ENCODE measurements around the gene ZGPAT.
"Not testable (repeated sequence)": the region's sequence is repeated elsewhere in the genome, so short reads cannot be mapped to it uniquely, and the experiment has no call there.

ZGPAT gene

GRCh38 chr20:63766695-63767426, 59.0 kb downstream of the ZGPAT start:
- no peak for DNase-seq

DNA sequence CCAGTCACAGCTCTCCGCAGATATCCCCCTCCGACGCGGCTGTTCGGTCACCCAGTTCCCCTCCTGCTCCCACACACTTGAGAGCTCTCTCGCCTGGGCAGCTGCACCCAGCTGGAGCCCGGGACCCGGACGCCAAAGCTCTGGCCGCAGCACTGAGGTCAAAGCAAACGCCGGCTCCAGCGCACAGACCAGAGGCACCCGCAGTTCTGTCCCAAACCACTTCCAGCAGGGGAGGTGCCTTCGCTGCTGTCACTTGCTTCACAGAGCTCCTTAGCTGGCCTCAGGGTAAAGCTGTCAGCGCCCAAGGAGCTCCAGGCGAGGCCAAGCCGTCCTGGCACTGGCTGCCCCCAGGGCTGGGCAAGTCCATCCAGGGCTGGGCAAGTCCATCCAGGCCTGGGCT, 59.6 kb downstream of the ZGPAT start:
- no peak for DNase-seq

DNA sequence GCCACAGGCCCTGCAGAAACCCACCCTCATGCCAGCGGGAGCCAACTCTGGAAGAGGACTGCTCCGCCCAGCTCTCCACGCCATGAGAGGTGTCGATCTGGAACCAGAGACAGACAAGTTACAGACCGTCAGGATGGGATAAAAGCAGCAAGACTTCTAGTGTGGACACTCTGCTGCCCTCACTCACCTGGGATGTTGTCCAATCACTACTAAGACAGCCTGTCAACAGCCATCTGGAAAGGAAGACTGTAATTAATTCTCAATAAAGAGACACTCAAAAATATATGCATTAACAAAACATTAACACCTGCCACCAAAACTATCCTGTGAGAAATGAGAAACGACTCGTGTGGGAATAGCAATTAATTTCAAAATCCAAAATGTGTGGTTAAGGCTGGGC, 60.0 kb downstream of the ZGPAT start:
- no peak for DNase-seq

DNA sequence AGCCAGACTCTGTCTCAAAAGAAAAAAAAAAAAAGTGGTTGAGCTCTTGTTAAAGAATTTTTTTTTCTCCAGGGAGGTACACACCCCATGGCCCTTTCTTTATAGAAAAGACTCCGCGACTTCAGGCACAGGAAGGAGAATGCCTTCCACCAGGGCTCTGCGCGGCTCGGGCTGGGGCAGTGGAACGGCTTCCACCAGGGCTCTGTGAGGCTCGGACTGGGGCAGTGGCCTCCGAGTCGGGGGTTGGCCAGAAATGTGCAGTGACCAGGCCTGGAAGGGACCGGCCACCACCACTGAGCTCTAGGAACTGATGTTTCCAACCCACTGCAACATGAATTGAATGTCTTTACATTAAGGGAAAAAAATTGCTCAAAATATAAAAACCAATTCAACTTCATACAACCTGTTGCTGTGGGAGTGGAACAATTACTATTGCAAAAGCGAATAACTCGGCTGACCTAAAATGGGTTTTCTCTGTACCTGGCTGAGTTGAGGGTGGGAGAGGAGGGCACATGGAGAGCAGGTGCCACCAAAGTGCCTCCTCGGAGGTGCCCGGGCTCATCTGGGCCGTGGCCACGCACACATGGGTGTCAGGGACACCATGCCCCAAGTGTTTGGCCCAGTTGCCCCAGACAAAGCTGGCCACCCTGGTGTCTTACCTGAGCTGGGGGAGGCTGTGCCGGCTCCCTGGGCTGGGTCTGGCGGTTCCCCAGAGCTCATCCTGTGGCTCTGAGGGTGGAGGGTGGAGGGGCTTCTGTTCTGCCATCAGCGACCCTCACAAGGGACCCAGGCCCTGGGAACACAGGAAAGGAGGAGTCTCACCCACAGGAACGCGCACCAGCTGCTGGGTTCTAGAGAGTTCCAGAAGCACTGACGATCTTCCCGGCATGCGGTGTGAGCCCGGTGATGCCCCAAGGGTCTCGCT, 61.0 kb downstream of the ZGPAT start:
- no peak for DNase-seq

DNA sequence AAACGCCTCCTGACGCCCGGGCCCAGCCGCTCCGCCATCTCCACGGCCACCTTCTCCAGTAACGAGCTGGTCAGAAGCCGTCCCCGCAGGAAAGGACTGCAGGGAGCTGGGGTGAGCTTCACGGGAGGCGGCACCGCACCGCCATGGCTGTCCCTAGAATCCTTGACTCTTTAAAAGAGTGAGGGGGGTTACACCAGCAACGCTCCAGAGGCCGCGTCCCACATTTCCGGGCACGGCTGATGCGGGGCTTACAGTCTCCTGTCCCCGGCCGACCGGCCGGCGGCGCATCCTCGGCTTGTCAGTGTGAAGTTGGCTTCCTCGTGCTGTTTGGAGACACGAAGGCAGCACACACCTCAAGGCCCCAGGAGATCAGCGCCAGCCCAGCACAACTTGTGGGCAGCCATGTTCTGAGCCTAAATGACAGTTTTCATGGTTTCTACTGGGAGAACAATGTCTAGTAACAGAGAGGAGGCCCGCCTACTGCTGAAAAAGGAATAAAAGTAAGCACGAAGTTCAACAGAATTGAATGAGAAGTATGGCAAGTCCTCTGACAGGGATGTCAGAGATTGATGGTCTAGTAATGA, 62.1 kb downstream of the ZGPAT start:
- no peak for DNase-seq

DNA sequence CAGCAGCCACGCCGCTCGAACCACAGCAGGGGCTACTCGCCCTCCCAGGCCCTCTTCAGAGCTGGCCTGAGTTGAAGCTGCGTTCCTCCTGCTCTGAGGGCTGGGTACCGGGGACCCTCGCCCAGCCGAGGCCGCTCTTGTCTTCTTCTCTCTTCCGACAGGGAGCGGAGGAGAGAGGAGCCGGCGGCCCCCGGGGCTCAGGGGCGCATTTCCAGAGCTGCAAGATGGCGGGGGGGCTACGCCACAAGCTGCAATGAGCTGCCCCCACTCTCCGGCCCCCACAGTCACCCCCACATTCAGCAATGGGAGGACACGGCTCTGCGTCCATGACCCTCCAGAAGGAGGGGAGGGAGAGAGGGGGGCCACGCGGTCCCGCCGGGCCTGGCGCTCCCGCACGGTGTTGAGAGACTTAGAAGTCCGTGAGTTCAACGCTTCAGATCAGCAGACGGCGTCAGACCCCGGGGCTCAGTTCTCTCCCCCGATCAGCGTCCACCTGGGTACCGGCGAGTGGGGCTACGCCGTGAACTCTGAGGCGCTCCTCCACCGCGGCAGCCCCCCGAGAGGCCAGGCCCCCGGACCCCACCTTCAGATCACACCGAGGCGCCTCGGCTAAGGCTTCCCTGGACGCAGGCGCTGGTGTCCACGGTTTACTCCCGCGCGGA, 63.3 kb downstream of the ZGPAT start:
- DNase-seq = no peak

- no peak for DNase-seq
Measured at GRCh38 chr20:63772781-63773518, 65.1 kb downstream of the ZGPAT start.

GRCh38 chr20:63773571-63774241, 65.9 kb downstream of the ZGPAT start:
- no peak for DNase-seq

- DNase-seq = no peak
Measured at GRCh38 chr20:63774306-63774705, 66.5 kb downstream of the ZGPAT start.

DNA sequence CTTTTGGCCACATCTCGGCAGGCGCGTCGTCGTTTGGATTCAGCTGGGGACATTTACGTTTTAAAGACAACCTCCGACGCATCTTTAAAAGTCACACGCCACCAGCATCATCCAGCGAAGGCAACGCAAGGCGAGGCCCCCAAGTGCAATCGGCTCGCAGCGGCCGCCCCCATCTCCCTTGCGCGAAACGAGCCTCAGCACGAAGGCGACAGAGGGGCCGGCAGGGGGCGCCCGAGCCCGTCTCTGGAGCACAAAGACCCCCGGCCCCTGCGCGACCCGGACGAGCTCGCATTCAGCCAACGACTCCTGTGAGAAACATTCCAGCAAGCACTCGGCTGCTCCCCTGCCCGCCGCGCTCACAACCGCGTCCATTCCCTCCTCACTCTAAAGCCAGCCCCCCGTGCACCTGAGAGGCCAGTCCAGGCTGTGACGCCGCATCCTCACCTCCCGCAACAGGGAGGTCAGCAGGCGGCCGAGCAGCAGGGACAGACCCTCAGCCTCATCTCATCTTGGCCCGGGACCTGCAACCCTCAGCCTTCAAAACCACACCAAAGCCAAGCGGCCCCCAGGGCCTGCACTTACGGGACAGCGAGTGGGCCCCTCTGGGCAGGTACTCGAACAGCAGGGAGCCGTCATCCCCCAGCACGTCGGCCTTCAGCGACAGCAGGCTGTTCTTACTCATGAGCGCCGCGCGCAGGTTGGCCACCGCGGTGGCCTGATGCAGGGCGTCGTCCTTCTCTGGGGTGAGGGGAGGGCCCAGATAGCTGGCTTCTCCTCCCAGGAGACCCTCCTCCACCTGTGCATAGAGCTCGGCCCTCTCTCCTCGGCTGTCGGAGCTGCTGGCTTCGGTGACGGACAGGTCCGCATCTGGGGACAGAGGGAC, 67.5 kb downstream of the ZGPAT start:
- DNase-seq = peak; percentile 40

- not testable (repeated sequence) for DNase-seq
Measured at GRCh38 chr20:63776875-63777274, 69.0 kb downstream of the ZGPAT start.

- DNase-seq = no peak
Measured at GRCh38 chr20:63777614-63778013, 69.8 kb downstream of the ZGPAT start.

DNA sequence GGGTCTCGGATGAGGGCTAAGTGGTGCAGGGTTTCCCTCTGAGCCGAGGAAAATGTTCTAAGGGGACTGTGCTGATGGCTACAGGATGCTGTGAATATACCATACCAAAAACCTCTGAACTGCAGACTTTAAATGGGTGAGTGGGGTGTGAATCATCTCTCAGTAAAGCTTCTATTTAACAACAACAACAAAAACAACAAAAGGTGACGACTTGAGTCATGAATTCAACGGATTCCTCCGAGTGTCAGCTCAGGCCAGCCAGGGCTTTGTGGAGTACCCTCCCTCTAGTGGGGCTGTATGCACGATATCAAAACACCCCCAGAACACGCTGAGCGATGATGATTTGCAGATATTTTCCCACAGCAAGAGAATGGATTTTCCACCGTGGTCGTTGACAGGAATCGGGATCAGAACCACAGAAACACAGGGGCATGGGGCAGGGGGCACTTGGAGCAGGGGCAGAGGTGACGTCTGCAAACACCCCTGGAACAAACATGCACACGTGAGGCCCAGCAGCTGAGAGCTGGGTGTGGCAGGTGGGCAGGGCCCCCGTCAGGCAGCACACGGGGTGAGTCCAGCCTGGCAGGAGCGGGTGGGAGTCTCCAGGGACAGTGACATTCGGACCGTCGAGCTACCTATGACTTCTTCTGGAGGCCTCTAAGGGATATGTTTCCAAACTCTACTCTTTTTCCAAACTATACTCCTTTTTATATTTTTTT, 70.4 kb downstream of the ZGPAT start:
- DNase-seq = no peak

- DNase-seq = no peak
Measured at GRCh38 chr20:63778857-63779256, 71.0 kb downstream of the ZGPAT start.

DNA sequence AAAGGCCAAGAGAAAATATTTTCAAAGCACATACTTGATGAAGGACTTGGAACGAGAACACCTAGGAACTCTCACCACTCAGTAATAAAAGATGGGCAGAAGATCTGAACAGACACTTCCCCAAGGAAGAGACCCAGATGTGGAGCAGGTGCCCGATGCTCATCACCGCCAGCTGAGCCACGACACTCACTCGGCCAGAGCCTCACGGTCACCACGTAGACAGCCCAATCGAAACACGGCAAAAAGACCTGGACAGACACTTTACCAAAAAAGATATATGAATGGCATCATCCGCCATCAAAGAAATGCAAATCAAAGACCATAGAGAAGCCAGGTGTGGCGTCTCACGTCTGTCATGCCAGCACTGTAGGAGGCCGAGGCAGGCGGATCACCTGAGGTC, 73.3 kb downstream of the ZGPAT start:
- DNase-seq = no peak

DNA sequence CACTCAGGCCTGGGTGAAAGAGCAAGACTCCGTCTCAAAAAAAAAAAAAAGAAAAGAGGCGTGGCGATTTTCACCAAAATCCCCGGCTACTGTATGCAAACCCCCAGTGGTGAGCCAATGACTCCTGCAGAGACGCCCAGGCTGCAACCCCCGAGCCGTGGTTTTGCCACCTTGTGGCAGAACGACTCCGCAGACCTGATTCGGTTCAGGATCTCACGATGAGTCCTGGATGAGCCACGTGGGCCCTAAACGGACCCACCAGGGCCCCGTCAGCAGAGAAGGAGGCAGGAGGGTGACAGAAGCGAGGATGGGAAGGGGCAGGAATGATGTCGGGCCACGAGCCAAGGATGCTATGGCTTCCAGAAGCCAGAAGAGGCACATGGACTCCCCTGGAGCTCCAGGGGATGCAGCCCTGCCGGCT, 74.2 kb downstream of the ZGPAT start:
- DNase-seq = peak; percentile 29

DNA sequence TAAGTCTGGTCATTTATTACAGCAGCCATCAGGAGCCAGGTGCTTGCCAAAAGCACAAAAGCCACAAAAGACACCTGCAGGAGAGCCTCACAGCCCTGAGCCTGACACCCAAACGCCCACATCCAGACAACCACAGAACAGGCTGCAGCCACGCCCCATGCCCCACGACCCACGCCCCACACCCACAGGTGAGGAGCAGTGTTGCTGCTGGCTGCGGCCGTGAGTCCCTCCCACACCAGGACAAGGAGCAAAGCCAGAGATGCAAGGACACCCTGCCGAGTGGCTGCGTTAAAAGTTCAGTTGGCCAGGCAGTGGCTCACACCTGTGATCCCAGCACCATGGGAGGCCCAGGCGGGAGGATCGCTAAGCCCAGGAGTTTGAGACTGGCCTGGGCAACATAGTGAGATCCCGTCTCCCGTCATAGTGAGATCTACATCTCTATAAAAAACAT, 74.7 kb downstream of the ZGPAT start:
- no peak for DNase-seq

- no peak for DNase-seq
Measured at GRCh38 chr20:63783970-63784369, 76.1 kb downstream of the ZGPAT start.

- DNase-seq = no peak
Measured at GRCh38 chr20:63785691-63786131, 77.9 kb downstream of the ZGPAT start.
